OCI-LY3 (cell line): ENCODE data around the gene SAPCD2.

ENCODE experiments used
- H2AFZ ChIP-seq: fragments of 200-600, 300-600 bp; shearing (Covaris generic); 2 replicates; pipeline ENCODE4 v1.6.0; 2014; ENCODE audit warnings: antibody characterized with exemption, low read depth, low read length
- H3K27ac ChIP-seq: fragments of 200-600, 300-600 bp; sonication (generic); 2 replicates; pipeline ENCODE4 v1.5.1; 2014; ENCODE audit warnings: mild to moderate bottlenecking, low read length, moderate library complexity, mixed read lengths
- H3K27me3 ChIP-seq: fragments of 200-600, 300-600 bp; sonication (generic); 2 replicates; pipeline ENCODE4 v1.6.1; 2014; ENCODE audit warnings: low read depth, low read length, mixed read lengths
- H3K36me3 ChIP-seq: fragments of 200-600, 300-600 bp; sonication (generic); replicated peaks from 2 replicates; pipeline ENCODE3; 2014; ENCODE audit warnings: low read depth, low read length, mixed read lengths
- H3K4me1 ChIP-seq: fragments of 300-600, 200-600 bp; sonication (generic); 2 replicates; pipeline ENCODE4 v1.6.1; 2014; ENCODE audit warnings: low read length, mixed read lengths
- H3K4me2 ChIP-seq: fragments of 200-600, 300-600 bp; sonication (generic); 2 replicates; pipeline ENCODE4 v1.6.1; 2014; ENCODE audit warnings: low read length, mixed read lengths
- H3K4me3 ChIP-seq: fragments of 300-600, 200-600 bp; sonication (generic); 2 replicates; pipeline ENCODE4 v1.5.1; 2014; ENCODE audit warnings: antibody characterized with exemption, mild to moderate bottlenecking, low read length, moderate library complexity
- H3K79me2 ChIP-seq: fragments of 300-600, 200-600 bp; shearing (Covaris generic); 2 replicates; pipeline ENCODE4 v1.6.1; 2014; ENCODE audit warnings: mild to moderate bottlenecking, low read length, mixed read lengths
- H3K9ac ChIP-seq: fragments of 300-600, 200-600 bp; shearing (Covaris generic); 2 replicates; pipeline ENCODE4 v1.6.0; 2014; ENCODE audit warnings: mild to moderate bottlenecking, low read length, moderate library complexity
- H3K9me3 ChIP-seq: fragments of 200-600, 300-600 bp; shearing (Covaris generic); 2 replicates; pipeline ENCODE4 v1.6.1; 2014; ENCODE audit warnings: low read length, mixed read lengths; ENCODE audit not compliant: insufficient read depth
- H4K20me1 ChIP-seq: fragments of 200-600, 300-600 bp; sonication (generic); 2 replicates; pipeline ENCODE4 v1.6.1; 2016; ENCODE audit warnings: low read length, mixed read lengths; ENCODE audit not compliant: insufficient read depth
- EZH2phosphoT487 ChIP-seq: fragments of 200-600 bp; shearing (Covaris generic); IDR thresholded peaks from 2 replicates; pipeline ENCODE4 v1.6.1; 2018; ENCODE audit warnings: antibody characterized with exemption, mixed run types, low read depth
- TF ChIP-seq, protein P1 (sequence below): fragments of 200-600, 300-600 bp; sonication (generic); IDR thresholded peaks from 2 replicates; pipeline ENCODE4 v1.5.1; 2014; ENCODE audit warnings: antibody characterized with exemption, low read length, low read depth

SAPCD2 gene

DNA sequence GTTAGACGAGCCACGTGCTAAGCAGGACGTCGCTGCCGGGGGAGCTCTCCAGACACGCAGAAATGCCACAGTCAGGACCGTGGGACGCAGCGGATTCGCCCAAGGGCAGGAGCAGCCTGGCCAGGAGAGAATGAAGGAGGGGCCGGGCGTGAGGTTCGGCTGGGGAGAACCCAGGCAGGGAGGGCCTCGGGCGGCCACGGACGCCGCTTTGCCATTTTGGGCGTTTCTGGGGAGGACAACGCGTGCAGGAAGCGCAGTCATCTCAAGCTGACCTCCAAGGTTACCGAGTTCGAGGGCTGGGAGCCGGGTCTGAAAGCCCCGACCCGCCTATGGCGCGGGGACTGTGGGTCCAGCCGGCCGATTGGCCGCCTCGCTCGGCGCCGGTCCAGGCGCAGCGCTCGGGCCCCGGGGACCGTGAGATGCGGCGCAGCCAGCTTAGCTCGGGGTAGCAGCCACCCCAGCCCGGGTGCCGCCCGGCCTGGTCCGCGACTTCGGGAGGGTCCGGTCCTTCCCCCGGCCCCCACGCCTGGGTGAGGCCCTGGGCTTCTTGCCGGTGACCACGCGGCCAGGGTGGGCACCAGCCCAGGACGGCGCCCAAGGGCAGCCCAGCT, 15.7 kb upstream of the SAPCD2 start:
- H3K9ac ChIP-seq = peak overlapping the region; percentile 90
- no peak for TF ChIP-seq EZH2phosphoT487
- TF ChIP-seq, protein P1, sequence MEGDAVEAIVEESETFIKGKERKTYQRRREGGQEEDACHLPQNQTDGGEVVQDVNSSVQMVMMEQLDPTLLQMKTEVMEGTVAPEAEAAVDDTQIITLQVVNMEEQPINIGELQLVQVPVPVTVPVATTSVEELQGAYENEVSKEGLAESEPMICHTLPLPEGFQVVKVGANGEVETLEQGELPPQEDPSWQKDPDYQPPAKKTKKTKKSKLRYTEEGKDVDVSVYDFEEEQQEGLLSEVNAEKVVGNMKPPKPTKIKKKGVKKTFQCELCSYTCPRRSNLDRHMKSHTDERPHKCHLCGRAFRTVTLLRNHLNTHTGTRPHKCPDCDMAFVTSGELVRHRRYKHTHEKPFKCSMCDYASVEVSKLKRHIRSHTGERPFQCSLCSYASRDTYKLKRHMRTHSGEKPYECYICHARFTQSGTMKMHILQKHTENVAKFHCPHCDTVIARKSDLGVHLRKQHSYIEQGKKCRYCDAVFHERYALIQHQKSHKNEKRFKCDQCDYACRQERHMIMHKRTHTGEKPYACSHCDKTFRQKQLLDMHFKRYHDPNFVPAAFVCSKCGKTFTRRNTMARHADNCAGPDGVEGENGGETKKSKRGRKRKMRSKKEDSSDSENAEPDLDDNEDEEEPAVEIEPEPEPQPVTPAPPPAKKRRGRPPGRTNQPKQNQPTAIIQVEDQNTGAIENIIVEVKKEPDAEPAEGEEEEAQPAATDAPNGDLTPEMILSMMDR = no peak
- H3K27ac ChIP-seq = peak overlapping the region; percentile 73

DNA sequence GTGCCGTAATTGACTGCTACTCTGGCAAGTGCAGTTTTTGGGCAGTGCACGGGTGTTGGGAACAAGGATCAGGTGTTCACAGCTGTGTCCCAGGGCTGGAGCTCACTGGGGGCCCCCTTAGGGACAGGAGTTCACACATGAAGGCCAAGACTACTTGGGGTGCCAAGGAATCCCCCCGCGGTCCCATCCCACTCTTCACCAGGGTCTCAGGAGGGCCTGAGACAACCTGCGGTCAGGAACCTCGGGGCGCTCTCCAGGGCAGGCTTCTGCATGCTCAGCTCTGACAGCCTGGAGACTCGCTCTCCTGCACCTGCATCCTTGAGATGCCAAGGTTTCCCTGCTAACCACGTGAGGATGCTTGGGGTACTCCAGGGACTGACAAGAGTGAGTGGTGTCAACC, 14.2 kb upstream of the SAPCD2 start:
- Histone ChIP-seq H3K36me3 (peaks cover 36% of the 10 kb centered on the region), H3K9ac (no peak overlapping the region), H3K4me1 (peaks cover 45% of the 10 kb centered on the region), H3K4me3 (no peak overlapping the region), H3K27ac (peak overlapping the region; percentile 82), H3K4me2 (peak overlapping the region; percentile 57; the same call in 1 of the 2 replicates), H3K79me2 (peaks cover 14% of the 10 kb centered on the region), H2AFZ (no peak overlapping the region), H4K20me1 (peaks cover 16% of the 10 kb centered on the region; the same call in 1 of the 2 replicates), H3K27me3 (no peaks in the 10 kb centered on the region), H3K9me3 (no peaks in the 10 kb centered on the region)
- TF ChIP-seq EZH2phosphoT487 = no peak
- TF ChIP-seq, protein P1 = no peak

More for the DNA sequence above, 15.7 kb upstream of the SAPCD2 start:
- H3K4me3 ChIP-seq = peak overlapping the region; percentile 80
- peaks cover 45% of the 10 kb centered on the region for H3K4me1 ChIP-seq
- no peak overlapping the region for H2AFZ ChIP-seq
- H3K79me2 ChIP-seq = peaks cover 14% of the 10 kb centered on the region
- no peaks in the 10 kb centered on the region for H3K9me3 ChIP-seq
- peaks cover 26% of the 10 kb centered on the region for H3K36me3 ChIP-seq
- H3K4me2 ChIP-seq = peak overlapping the region; percentile 90
- H4K20me1 ChIP-seq = peaks cover 11% of the 10 kb centered on the region; the same call in 1 of the 2 replicates
- H3K27me3 ChIP-seq = no peaks in the 10 kb centered on the region

DNA sequence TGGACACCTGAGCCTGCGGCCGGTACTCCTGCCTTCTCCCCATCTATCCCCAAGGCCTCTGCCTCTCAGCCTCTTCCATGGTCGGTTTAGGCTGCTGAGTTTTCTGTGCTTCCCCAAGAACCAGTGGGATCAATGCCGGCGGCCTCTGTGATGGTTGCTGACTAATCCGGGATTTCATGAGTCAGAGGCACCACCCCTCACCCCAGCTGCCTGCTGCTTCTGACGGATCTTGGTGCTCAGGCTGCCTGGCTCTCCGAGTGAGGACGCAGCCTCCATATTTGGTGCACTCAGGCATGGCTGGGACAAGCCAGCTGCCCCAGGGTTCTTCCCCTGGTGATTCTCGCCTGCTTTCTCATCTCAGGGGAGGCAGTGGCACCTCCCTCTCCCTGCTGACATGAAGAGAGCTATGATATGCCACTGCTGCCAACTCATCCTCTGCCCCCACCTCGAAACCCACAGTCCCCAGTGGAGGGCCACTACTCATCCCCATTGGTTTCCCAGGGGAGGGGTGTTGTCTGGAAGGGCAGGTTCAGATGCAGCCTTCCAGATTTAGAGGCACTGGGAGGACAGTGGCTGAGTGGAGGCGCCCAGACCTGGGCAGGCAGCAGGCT, 13.1 kb upstream of the SAPCD2 start:
- Histone ChIP-seq H3K4me3 (peak overlapping the region; percentile 14; the same call in 1 of the 2 replicates), H3K9me3 (no peaks in the 10 kb centered on the region), H2AFZ (no peak overlapping the region), H3K27me3 (no peaks in the 10 kb centered on the region), H3K79me2 (peaks cover 18% of the 10 kb centered on the region), H3K36me3 (peaks cover 41% of the 10 kb centered on the region), H3K9ac (peak overlapping the region; percentile 29; the same call in 1 of the 2 replicates), H3K27ac (peak overlapping the region; percentile 82), H4K20me1 (peaks cover 26% of the 10 kb centered on the region), H3K4me1 (peaks cover 42% of the 10 kb centered on the region), H3K4me2 (peak overlapping the region; percentile 57)
- TF ChIP-seq, protein P1 = no peak
- no peak for TF ChIP-seq EZH2phosphoT487

DNA sequence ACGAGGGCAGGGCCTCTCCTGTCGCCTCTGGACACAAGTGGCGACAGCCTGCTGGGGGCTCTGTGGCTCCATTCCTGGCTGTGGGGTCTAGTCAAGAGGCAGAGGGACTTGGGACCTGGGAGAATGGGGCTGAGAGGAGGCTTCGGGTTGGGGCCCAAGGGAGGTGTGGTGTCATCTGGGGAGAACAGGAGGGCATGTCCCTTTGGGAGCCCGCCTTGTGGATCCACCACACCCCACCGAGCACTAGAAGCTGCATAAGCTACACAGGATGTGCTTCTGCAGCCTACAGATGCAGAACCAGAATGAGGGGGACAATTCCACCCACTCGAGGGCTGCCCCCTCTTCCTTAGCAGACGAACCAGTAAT, 12.6 kb upstream of the SAPCD2 start:
- Histone ChIP-seq H3K79me2 (peaks cover 23% of the 10 kb centered on the region), H3K9me3 (no peaks in the 10 kb centered on the region), H2AFZ (no peak overlapping the region), H3K4me2 (peak overlapping the region; percentile 57), H3K4me1 (peaks cover 42% of the 10 kb centered on the region), H3K27ac (peak overlapping the region; percentile 82), H3K9ac (no peak overlapping the region), H4K20me1 (peaks cover 30% of the 10 kb centered on the region), H3K27me3 (no peaks in the 10 kb centered on the region), H3K36me3 (peaks cover 44% of the 10 kb centered on the region), H3K4me3 (no peak overlapping the region)
- TF ChIP-seq, protein P1 = no peak
- no peak for TF ChIP-seq EZH2phosphoT487
